ENCODE data around the gene SLK. TPM values are rescaled to one million over a fixed set of nuclear protein-coding genes. Genes with fewer than 3 reads are reported as not detected.

Gene SLK
- polyA plus RNA-seq, 2 of the 4 experiments (the other 2 are of a cell fraction) = 23.3 to 29.2 TPM

GRCh38 chr10:104045151-104046089 is 78.5 kb downstream of the SLK start:
- no peak for FAIRE-seq
- no peaks in the 10 kb centered on the region for H3K9me3 ChIP-seq
- peak overlapping the region; percentile 48 to 79; a peak in 5 of 6 replicates for H3K27ac ChIP-seq
- no peak overlapping the region for H3K4me2 ChIP-seq
- ChIA-PET CTCF (interaction anchor here (0.6 to 4.7 kb wide), 61 partner anchors 8 to 308 kb away, joined by 3 to 166 read pairs (median 4); partner anchors contain the start of genes CFAP58, COL17A1, GSTO1 and SFR1), POLR2A (interaction anchor here (2.9 kb wide), 1 partner anchor 76 kb away, joined by 19 read pairs; the partner anchor contains the start of gene SFR1)
- no peak overlapping the region for H3K4me3 ChIP-seq
- TF ChIP-seq ZNF302 (CRISPR knock-in tag; IDR thresholded peaks at IDR 0.05) (no peak), HES2 (IDR thresholded peaks at IDR 0.05) (no peak), FOXS1 (CRISPR knock-in tag; IDR thresholded peaks at IDR 0.05) (no peak), NFE2L2 (conservative IDR thresholded peaks at IDR 0.05; ENCODE audit: low read length) (no peak), EHMT2 (IDR thresholded peaks at IDR 0.05; ENCODE audit: low read depth) (no peak), SMC3 (IDR thresholded peaks at IDR 0.05) (peak; percentile 98), RAD21 (conservative IDR thresholded peaks at IDR 0.05 in 1 of 2, IDR thresholded peaks at IDR 0.05 in 1 of 2) (peak; percentile 99), CHD4 (IDR thresholded peaks at IDR 0.05; ENCODE audit: borderline replicate concordance) (no peak), CTCF (IDR thresholded peaks at IDR 0.05) (peak; percentile 93)
- ATAC-seq = peak; percentile 87 to 96
- H3K4me1 ChIP-seq = peaks cover 27% of the 10 kb centered on the region
- peak; percentile 78 to 86 for DNase-seq (ENCODE audit: low read depth in 1 of 2, low spot score in 1 of 2)
- 59% methylated on average over 9 of the region's 9 CpGs for WGBS (ENCODE audit: missing lambda C conversion rate)

GRCh38 chr10:104046651-104047050 is 79.7 kb downstream of the SLK start:
- ATAC-seq (no peak), FAIRE-seq (no peak), DNase-seq (ENCODE audit: low read depth in 1 of 2, low spot score in 1 of 2) (no peak)
- Histone ChIP-seq H3K9me3 (no peaks in the 10 kb centered on the region), H3K4me2 (no peak overlapping the region), H3K27ac (peak overlapping the region; percentile 48 to 79; a peak in 4 of 6 replicates), H3K4me3 (no peak overlapping the region), H3K4me1 (peaks cover 39% of the 10 kb centered on the region)
- POLR2A ChIA-PET = interaction anchor here (2.9 kb wide), 1 partner anchor 75 kb away, joined by 19 read pairs; the partner anchor contains the start of gene SFR1
- TF ChIP-seq ZNF302 (CRISPR knock-in tag; IDR thresholded peaks at IDR 0.05) (no peak), CEBPB (IDR thresholded peaks at IDR 0.05) (no peak), ZFP36 (IDR thresholded peaks at IDR 0.05; ENCODE audit: borderline replicate concordance, partially characterized antibody) (no peak), MAZ (IDR thresholded peaks at IDR 0.05; ENCODE audit: borderline replicate concordance, low read depth, low read length) (no peak), HOXA7 (CRISPR knock-in tag; IDR thresholded peaks at IDR 0.05) (no peak), USF2 (IDR thresholded peaks at IDR 0.05) (no peak), JUN (IDR thresholded peaks at IDR 0.05) (no peak), CHD2 (IDR thresholded peaks at IDR 0.05; ENCODE audit: low read length, partially characterized antibody) (no peak), EHMT2 (IDR thresholded peaks at IDR 0.05; ENCODE audit: low read depth) (no peak), BCL3 (IDR thresholded peaks at IDR 0.05) (no peak), SREBF2 (IDR thresholded peaks at IDR 0.05) (no peak), NPAS2 (CRISPR knock-in tag; IDR thresholded peaks at IDR 0.05; ENCODE audit: borderline replicate concordance) (no peak), MAX (IDR thresholded peaks at IDR 0.05) (no peak), SMC3 (IDR thresholded peaks at IDR 0.05) (no peak), NFE2L2 (conservative IDR thresholded peaks at IDR 0.05; ENCODE audit: low read length) (no peak), HDAC2 (IDR thresholded peaks at IDR 0.05) (no peak)
- CTCF ChIA-PET = interaction anchor here (0.8 to 4.7 kb wide), 22 partner anchors 9 to 227 kb away, joined by 3 to 166 read pairs (median 6); partner anchors contain the start of genes COL17A1 and SFR1
- 87% methylated on average over 6 of the region's 6 CpGs for WGBS (ENCODE audit: missing lambda C conversion rate)

All from A549 (cell line).